MCF 10A (cell line): ENCODE measurements around the gene RELCH. TPM values are rescaled to one million over a fixed set of nuclear protein-coding genes. Genes with fewer than 3 reads are reported as not detected.

ENCODE experiments used
- BruUV-seq: library from RNA; stranded (reverse); fragments of 400-500 nt; replicated peaks from 2 replicates; lab custom pipeline; 2021; lab: Mats Ljungman, UMichigan
- CTCF ChIA-PET: fragments of 300-600 bp; sonication (Branson Sonifier 250); formaldehyde crosslinking; extraction: SDS; loops from one replicate; lab custom pipeline; 2021; ENCODE audit warnings: antibody characterized with exemption, inconsistent platforms; lab: Yijun Ruan, JAX
- POLR2A ChIA-PET: fragments of 300-600, 350-650 bp; sonication (Branson Sonifier 250); formaldehyde crosslinking; extraction: SDS; loops from one replicate; lab custom pipeline; 2020; ENCODE audit warnings: antibody characterized with exemption, inconsistent platforms; lab: Yijun Ruan, JAX
- DNase-seq: peaks from one replicate; pipeline ENCODE4 v3.0.0-alpha.2; 2018; ENCODE audit not compliant: unreplicated experiment
- H3K27ac Mint-ChIP-seq: one replicate; pipeline ENCODE4 v1.8.0; 2022; ENCODE audit warnings: mild to moderate bottlenecking, low read depth, mixed read lengths; ENCODE audit not compliant: unreplicated experiment
- H3K27me3 Mint-ChIP-seq: one replicate; pipeline ENCODE4 v1.8.0; 2022; ENCODE audit warnings: mixed read lengths; ENCODE audit not compliant: insufficient read depth, unreplicated experiment
- H3K36me3 Mint-ChIP-seq: one replicate; pipeline ENCODE4 v1.8.0; 2022; ENCODE audit warnings: mild to moderate bottlenecking, moderate library complexity, mixed read lengths; ENCODE audit not compliant: insufficient read depth, unreplicated experiment
- H3K4me1 Mint-ChIP-seq: one replicate; pipeline ENCODE4 v1.8.0; 2022; ENCODE audit warnings: mixed read lengths; ENCODE audit not compliant: insufficient read depth, unreplicated experiment
- H3K4me3 Mint-ChIP-seq: one replicate; pipeline ENCODE4 v1.8.0; 2022; ENCODE audit warnings: mild to moderate bottlenecking, moderate library complexity, mixed read lengths; ENCODE audit not compliant: unreplicated experiment
- H3K9me3 Mint-ChIP-seq: one replicate; pipeline ENCODE4 v1.8.0; 2022; ENCODE audit warnings: mixed read lengths; ENCODE audit not compliant: unreplicated experiment
- intact Hi-C: fragments of 100-400 bp; cut with micrococcal nuclease; formaldehyde crosslinking; loops from 2 replicates; pipeline ENCODE4 v1.14.1; 2022
- total RNA-seq: library from RNA; stranded (reverse); gene quantifications from 2 replicates; pipeline ENCODE4 v1.2.3, GENCODE V29; 2022
- TF ChIP-seq, protein P1 (sequence below): fragments of 200-600 bp; IDR thresholded peaks from one replicate; pipeline ENCODE4 v1.8.0; 2022; ENCODE audit warnings: antibody characterized with exemption, mild to moderate bottlenecking; ENCODE audit not compliant: unreplicated experiment

Gene RELCH
- total RNA-seq, 1 experiment from 2014 or later, result 24.7 TPM

DNA sequence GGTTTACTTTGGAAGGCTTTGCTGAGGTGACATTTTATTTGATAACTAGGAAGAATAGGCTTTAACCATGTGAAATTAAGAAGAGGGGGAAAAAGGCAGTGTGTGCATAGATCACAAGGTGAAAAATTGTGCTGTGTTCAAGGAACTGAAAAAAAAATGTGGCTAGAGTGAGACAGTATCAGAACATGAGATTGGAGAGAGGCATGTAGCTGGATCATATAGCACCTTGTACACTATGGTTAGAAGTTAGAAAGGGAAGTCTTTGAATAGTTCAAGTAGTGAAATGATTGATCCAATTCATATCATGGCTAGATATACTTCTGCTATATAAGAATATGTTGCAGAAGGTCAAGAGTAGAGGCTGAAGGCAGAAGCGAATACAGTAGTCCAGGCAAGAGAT is 125.8 kb downstream of the RELCH start:
- CTCF ChIA-PET, result interaction anchor here (0.7 kb wide), 1 partner anchor 274 kb away, joined by 4 read pairs; no protein-coding TSS in a partner anchor
- H3K27ac Mint-ChIP-seq, result no peak overlapping the region
- H3K36me3 Mint-ChIP-seq, result peaks cover 16% of the 10 kb centered on the region
- BruUV-seq, result no TSS peak
- H3K4me1 Mint-ChIP-seq, result no peaks in the 10 kb centered on the region
- intact Hi-C loops, result no loop called here
- H3K9me3 Mint-ChIP-seq, result no peaks in the 10 kb centered on the region
- no peak for DNase-seq
- H3K27me3 Mint-ChIP-seq, result no peaks in the 10 kb centered on the region
- TF ChIP-seq, protein P1, sequence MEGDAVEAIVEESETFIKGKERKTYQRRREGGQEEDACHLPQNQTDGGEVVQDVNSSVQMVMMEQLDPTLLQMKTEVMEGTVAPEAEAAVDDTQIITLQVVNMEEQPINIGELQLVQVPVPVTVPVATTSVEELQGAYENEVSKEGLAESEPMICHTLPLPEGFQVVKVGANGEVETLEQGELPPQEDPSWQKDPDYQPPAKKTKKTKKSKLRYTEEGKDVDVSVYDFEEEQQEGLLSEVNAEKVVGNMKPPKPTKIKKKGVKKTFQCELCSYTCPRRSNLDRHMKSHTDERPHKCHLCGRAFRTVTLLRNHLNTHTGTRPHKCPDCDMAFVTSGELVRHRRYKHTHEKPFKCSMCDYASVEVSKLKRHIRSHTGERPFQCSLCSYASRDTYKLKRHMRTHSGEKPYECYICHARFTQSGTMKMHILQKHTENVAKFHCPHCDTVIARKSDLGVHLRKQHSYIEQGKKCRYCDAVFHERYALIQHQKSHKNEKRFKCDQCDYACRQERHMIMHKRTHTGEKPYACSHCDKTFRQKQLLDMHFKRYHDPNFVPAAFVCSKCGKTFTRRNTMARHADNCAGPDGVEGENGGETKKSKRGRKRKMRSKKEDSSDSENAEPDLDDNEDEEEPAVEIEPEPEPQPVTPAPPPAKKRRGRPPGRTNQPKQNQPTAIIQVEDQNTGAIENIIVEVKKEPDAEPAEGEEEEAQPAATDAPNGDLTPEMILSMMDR, result no peak
- H3K4me3 Mint-ChIP-seq, result no peak overlapping the region
- POLR2A ChIA-PET, result no interaction called here

DNA sequence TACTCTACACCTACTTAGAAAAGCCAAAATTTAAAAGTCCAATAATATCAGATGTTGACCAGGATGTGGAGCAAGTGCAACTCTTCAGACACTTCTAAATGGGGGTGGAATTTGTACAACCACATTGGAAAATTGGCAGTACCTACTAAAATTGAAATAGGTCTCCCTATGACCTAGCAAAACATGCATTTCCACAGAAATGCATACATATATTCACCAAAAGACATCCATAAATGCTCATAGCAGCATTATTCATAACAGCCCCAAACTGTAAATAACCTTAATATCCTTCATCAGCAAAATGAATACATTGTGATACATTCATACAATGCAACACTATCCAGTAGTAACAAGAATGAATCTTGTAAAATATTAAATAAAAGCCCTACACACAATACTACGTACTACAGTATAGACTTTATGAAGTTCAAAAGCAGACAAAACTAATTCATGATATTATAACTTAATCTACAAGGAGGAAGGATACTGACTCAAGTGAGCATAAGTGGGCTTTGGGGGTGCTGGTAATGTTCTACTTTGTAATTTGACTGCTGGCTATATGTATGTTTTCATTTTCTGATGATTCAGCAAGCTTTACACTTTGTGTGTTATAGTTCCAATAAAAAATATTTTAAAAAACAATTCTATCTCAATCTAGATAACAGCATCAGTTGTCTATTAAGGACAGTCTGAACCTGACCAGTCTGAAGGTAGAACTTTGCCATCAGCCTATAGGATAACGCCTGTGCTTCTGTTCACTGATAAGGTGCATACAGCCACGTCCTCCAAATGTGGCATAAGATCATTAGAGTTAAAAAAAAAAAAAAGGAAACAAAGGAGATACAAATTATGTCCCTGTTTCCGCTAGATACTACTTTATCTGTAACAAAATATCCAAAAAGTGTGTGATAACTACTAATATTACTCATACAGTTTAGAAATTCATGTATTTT is 131.4 kb downstream of the RELCH start:
- intact Hi-C loops, result no loop called here
- no peak for DNase-seq
- Mint-ChIP-seq H3K4me1 (no peaks in the 10 kb centered on the region), H3K27me3 (peaks cover 19% of the 10 kb centered on the region), H3K9me3 (no peaks in the 10 kb centered on the region), H3K4me3 (no peak overlapping the region), H3K36me3 (no peaks in the 10 kb centered on the region), H3K27ac (no peak overlapping the region)
- no TSS peak for BruUV-seq
- CTCF ChIA-PET, result no interaction called here
- TF ChIP-seq, protein P1, result no peak
- POLR2A ChIA-PET, result no interaction called here

DNA sequence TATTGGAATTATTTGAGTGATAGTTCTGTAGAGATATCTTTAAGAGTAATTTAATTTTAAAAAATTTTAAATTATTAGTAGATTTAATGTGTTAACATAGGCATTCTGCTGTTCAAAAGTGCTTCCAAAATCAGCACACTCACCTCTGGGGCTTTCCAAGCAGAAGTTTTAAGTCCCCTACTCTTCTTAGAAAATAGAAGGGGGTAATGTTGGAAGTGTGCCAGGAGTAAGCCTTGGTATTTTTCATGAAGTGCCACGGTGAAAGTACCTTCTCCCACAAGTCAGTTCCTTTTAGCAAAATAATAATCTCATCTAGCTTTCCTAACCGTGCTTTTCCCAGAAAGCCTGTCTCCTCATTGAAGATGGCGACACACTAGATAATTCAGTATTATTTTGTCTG is 134.1 kb downstream of the RELCH start:
- Mint-ChIP-seq H3K27ac (no peak overlapping the region), H3K4me1 (peaks cover 5% of the 10 kb centered on the region), H3K9me3 (no peaks in the 10 kb centered on the region), H3K36me3 (no peaks in the 10 kb centered on the region), H3K4me3 (no peak overlapping the region), H3K27me3 (peaks cover 30% of the 10 kb centered on the region)
- no TSS peak for BruUV-seq
- POLR2A ChIA-PET, result interaction anchor here (1.1 to 2.0 kb wide), 5 partner anchors 9 to 134 kb away, joined by 3 to 5 read pairs (median 4); partner anchors contain the start of genes PIGN and RELCH
- DNase-seq, result no peak
- intact Hi-C loops, result no loop called here
- CTCF ChIA-PET, result interaction anchor here (0.8 to 0.9 kb wide), 2 partner anchors 10 to 104 kb away, joined by 4 read pairs; no protein-coding TSS in a partner anchor
- TF ChIP-seq, protein P1, result no peak

DNA sequence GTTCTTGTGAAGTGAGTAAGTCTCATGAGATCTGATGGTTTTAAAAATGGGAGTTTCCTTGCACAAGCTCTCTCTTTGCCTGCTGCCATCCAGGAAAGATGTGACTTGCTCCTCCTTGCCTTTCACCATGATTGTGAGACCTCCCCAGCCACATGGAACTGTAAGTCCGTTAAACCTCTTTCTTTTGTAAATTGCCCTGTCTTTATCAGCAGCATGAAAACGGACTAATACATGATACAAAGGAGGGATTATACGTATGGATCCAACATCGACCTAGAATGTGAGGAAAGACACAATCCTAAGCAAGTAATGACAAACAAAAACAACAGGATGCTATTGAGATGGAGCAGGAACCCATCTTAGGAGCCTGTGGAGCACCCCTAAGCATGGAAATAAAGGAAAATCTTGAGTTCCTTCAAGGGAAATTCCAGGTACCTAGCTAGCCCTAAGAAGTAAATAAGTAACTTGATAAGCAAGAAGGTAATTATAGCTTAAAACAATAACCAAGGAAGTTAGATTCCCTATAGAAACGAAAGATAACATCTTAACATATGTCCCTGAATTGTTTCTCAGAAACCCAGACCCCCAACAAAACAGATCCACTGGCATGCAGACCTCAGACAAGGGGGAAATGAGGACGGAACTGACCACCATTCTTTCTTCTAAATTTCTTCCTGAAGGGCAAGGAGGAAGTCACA is 136.6 kb downstream of the RELCH start:
- H3K9me3 Mint-ChIP-seq, result no peaks in the 10 kb centered on the region
- DNase-seq, result no peak
- CTCF ChIA-PET, result interaction anchor here (0.5 to 1.6 kb wide), 12 partner anchors 8 to 1003 kb away, joined by 3 to 4 read pairs (median 3); no protein-coding TSS in a partner anchor
- no peaks in the 10 kb centered on the region for H3K36me3 Mint-ChIP-seq
- intact Hi-C loops, result no loop called here
- BruUV-seq, result no TSS peak
- peak overlapping the region; percentile 59 for H3K4me3 Mint-ChIP-seq
- TF ChIP-seq, protein P1, result no peak
- H3K27me3 Mint-ChIP-seq, result peaks cover 30% of the 10 kb centered on the region
- H3K27ac Mint-ChIP-seq, result no peak overlapping the region
- peaks cover 13% of the 10 kb centered on the region for H3K4me1 Mint-ChIP-seq
- POLR2A ChIA-PET, result interaction anchor here (0.6 to 2.0 kb wide), 7 partner anchors 8 to 205 kb away, joined by 3 to 6 read pairs (median 3); partner anchors contain the start of genes PIGN and RELCH
